ENCODE data around the gene SORT1. TPM values are rescaled to one million over a fixed set of nuclear protein-coding genes. Genes with fewer than 3 reads are reported as not detected.

Gene SORT1
- total and polyA plus RNA-seq, 8 donors: 39.4 to 165 (median 46.7) TPM

DNA sequence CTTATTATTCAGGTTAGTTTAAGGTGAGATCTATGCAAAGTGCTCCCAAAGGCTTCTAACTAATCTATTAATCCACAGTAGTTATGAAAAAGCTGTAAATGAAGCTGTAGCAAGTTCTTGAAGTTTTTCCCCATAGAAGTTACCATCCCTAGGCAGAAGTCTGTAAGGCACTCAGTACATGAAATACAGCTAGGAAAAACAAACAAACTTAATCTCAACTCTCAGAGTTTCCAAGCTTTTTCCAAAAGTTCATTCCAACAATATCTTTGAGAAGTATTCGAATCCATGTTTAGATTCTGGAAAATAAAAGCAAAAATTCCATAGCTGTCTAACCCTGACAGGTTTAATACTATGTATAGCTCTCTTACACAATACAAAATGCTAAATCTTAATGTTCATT, 41.2 kb downstream of the SORT1 start:
- no peaks in the 10 kb centered on the region for H3K27me3 ChIP-seq
- ATAC-seq: no peak
- peaks cover 0 to 29% of the 10 kb centered on the region in 2 donors for H3K36me3 ChIP-seq
- DNase-seq: no peak
- TF ChIP-seq, protein P1, sequence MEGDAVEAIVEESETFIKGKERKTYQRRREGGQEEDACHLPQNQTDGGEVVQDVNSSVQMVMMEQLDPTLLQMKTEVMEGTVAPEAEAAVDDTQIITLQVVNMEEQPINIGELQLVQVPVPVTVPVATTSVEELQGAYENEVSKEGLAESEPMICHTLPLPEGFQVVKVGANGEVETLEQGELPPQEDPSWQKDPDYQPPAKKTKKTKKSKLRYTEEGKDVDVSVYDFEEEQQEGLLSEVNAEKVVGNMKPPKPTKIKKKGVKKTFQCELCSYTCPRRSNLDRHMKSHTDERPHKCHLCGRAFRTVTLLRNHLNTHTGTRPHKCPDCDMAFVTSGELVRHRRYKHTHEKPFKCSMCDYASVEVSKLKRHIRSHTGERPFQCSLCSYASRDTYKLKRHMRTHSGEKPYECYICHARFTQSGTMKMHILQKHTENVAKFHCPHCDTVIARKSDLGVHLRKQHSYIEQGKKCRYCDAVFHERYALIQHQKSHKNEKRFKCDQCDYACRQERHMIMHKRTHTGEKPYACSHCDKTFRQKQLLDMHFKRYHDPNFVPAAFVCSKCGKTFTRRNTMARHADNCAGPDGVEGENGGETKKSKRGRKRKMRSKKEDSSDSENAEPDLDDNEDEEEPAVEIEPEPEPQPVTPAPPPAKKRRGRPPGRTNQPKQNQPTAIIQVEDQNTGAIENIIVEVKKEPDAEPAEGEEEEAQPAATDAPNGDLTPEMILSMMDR (IDR thresholded peaks at IDR 0.05): no peak
- no peaks in the 10 kb centered on the region for H3K9me3 ChIP-seq
- peaks cover 0 to 14% of the 10 kb centered on the region in 2 donors for H3K4me1 ChIP-seq
- no peak overlapping the region for H3K27ac ChIP-seq
- no peak overlapping the region for H3K4me3 ChIP-seq
- intact Hi-C loops (cut with DNase I): no loop called here

DNA sequence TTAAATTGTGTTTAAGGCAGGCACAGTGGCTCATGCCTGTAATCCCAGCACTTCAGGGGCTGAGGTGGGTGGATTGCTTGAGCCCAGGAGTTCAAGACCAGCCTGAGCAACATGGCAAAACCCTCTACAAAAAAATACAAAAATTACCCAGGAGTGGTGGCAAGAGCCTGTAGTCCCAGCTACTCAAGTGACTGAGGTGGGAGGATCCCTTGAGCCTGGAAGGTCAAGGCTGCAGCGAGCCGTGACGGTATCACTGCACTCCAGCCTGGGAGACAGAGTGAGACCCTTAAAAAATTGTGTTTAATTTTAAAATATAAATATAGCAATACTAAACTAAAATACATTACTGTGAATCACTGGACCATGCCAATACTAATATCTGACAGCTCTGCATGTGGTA, 42.8 kb downstream of the SORT1 start:
- Histone ChIP-seq H3K9me3 (no peaks in the 10 kb centered on the region), H3K27ac (peak overlapping the region in 1 of 2 donors; percentile 18), H3K4me1 (peaks cover 0 to 11% of the 10 kb centered on the region in 2 donors), H3K27me3 (no peaks in the 10 kb centered on the region), H3K4me3 (no peak overlapping the region), H3K36me3 (peaks cover 0 to 43% of the 10 kb centered on the region in 2 donors)
- DNase-seq (no peak), ATAC-seq (no peak)
- TF ChIP-seq, protein P1 (IDR thresholded peaks at IDR 0.05): no peak
- intact Hi-C loops (cut with DNase I): no loop called here

DNA sequence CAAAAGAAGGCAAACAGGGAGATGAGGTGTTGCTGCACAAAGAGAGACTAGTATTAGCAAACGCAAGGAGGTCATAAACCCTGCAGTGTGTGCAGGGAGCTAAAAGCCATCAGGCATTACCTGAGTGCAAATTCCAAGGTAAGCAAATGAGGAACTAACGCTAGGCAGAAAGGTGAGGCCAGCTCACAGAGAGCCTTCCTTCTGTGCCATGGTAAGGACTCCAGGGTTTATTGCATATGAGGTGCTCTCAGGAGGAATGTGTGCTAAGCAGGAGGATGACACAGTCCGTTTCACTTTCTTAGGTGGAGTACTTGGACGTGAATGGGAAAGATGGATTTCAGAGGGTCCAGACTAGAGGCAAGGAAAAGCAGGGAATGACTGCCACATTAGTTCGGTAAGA, 46.3 kb downstream of the SORT1 start:
- TF ChIP-seq, protein P1 (IDR thresholded peaks at IDR 0.05): no peak
- no peak overlapping the region for H3K27ac ChIP-seq
- intact Hi-C loops (cut with DNase I): no loop called here
- DNase-seq: no peak
- H3K36me3 ChIP-seq: peaks cover 0 to 71% of the 10 kb centered on the region in 2 donors
- no peaks in the 10 kb centered on the region for H3K9me3 ChIP-seq
- H3K4me1 ChIP-seq: peaks cover 0 to 11% of the 10 kb centered on the region in 2 donors
- ATAC-seq: peak; percentile 34
- H3K4me3 ChIP-seq: no peak overlapping the region
- H3K27me3 ChIP-seq: no peaks in the 10 kb centered on the region

DNA sequence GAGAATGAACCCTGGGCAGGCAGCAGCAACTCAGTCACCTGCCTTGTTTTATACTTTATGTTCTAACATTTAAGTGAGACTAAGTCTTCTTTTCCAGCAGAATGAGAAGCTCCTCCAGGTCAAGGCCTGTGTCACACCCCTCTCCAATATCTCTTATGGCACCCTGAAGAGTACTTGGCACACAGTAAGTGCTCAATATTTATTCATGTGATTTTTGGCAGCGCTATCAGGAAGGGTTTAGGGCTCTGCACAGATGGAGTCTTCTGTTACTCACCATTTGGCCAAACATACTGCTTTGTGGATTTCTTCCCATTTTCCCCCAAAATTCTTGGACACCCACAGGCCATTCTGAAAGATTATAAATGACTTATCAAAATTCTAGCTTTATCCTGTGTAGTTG, 47.1 kb downstream of the SORT1 start:
- Histone ChIP-seq H3K36me3 (peaks cover 0 to 79% of the 10 kb centered on the region in 2 donors), H3K4me3 (no peak overlapping the region), H3K9me3 (no peaks in the 10 kb centered on the region), H3K27ac (no peak overlapping the region), H3K27me3 (no peaks in the 10 kb centered on the region), H3K4me1 (peaks cover 0 to 11% of the 10 kb centered on the region in 2 donors)
- TF ChIP-seq, protein P1 (IDR thresholded peaks at IDR 0.05): no peak
- intact Hi-C loops (cut with DNase I): no loop called here
- DNase-seq (no peak), ATAC-seq (peak; percentile 90)

DNA sequence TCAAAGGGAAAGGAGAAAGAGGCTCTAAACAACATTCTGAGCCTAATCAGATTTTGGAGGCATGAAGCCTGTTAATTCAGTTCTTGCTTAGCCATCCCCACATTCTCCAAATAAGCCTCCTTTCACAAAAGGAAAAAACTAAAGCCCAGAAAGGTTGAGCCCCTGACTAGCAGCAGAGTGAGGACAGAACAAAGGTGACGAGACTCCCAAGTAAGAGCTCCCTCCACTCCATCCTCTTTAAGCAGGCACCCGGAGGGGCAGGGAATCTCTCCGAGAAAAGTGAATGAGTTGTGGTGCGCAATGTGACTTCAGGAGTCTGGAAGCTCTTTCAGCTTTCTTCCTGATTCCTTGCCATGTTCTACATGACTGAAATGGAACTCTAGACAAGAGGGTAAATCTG, 47.5 kb downstream of the SORT1 start:
- Histone ChIP-seq H3K36me3 (peaks cover 0 to 84% of the 10 kb centered on the region in 2 donors), H3K9me3 (no peaks in the 10 kb centered on the region), H3K4me1 (peaks cover 0 to 11% of the 10 kb centered on the region in 2 donors), H3K4me3 (no peak overlapping the region), H3K27me3 (no peaks in the 10 kb centered on the region), H3K27ac (peak overlapping the region in 1 of 2 donors; percentile 42)
- TF ChIP-seq, protein P1 (IDR thresholded peaks at IDR 0.05): no peak
- no peak for DNase-seq
- ATAC-seq: peak; percentile 33
- intact Hi-C loops (cut with DNase I): no loop called here

Data from left lung (tissue), 10 donors.